Astrocyte of the hippocampus (primary cell): Measurements from ENCODE around the gene IREB2.

ENCODE experiments used
- DNase-seq: peaks from one replicate; pipeline ENCODE4 v3.0.0; 2011; ENCODE audit warnings: low read depth, low spot score

IREB2 gene

GRCh38 chr15:78405336-78405924 is 32.6 kb upstream of the IREB2 start:
- DNase-seq: no peak

GRCh38 chr15:78406016-78406585 is 31.9 kb upstream of the IREB2 start:
- no peak for DNase-seq

- DNase-seq: no peak
These were observed 30.2 kb upstream of the IREB2 start for GRCh38 chr15:78407608-78408354.

- no peak for DNase-seq
These were observed 29.7 kb upstream of the IREB2 start for GRCh38 chr15:78408355-78408640.

- no peak for DNase-seq
These were observed 29.1 kb upstream of the IREB2 start for GRCh38 chr15:78408961-78409360.

GRCh38 chr15:78411061-78411460 is 27.0 kb upstream of the IREB2 start:
- no peak for DNase-seq

- DNase-seq: no peak
These were observed 23.3 kb upstream of the IREB2 start for GRCh38 chr15:78414621-78415250.

GRCh38 chr15:78415284-78415683 is 22.7 kb upstream of the IREB2 start:
- peak; percentile 45 for DNase-seq

- no peak for DNase-seq
These were observed 20.0 kb upstream of the IREB2 start for GRCh38 chr15:78417754-78418630.

- DNase-seq: no peak
These were observed 19.3 kb upstream of the IREB2 start for GRCh38 chr15:78418686-78419085.

- DNase-seq: no peak
These were observed 18.6 kb upstream of the IREB2 start for GRCh38 chr15:78419367-78419766.

GRCh38 chr15:78420220-78420619 is 17.8 kb upstream of the IREB2 start:
- no peak for DNase-seq

GRCh38 chr15:78420766-78421165 is 17.2 kb upstream of the IREB2 start:
- no peak for DNase-seq

- DNase-seq: no peak
These were observed 16.6 kb upstream of the IREB2 start for GRCh38 chr15:78421238-78421965.

- DNase-seq: peak; percentile 69
These were observed 15.3 kb upstream of the IREB2 start for GRCh38 chr15:78422571-78423340.

- no peak for DNase-seq
These were observed 13.3 kb upstream of the IREB2 start for GRCh38 chr15:78424673-78425072.

GRCh38 chr15:78425643-78426042 is 12.4 kb upstream of the IREB2 start:
- no peak for DNase-seq

GRCh38 chr15:78426300-78426699 is 11.7 kb upstream of the IREB2 start:
- DNase-seq: no peak

- DNase-seq: no peak
These were observed 10.1 kb upstream of the IREB2 start for GRCh38 chr15:78427953-78428352.

- no peak for DNase-seq
These were observed 8.5 kb upstream of the IREB2 start for GRCh38 chr15:78429477-78429876.
